ENCODE results near the gene RHCG. TPM values are rescaled to one million over a fixed set of nuclear protein-coding genes. Genes with fewer than 3 reads are reported as not detected.
A peak's percentile ranks its signal among the peaks of the same experiment; 100 is the strongest.

The RHCG gene
- total and polyA plus RNA-seq, 4 donors: 0.08 to 0.19 (median 0.15) TPM

DNA sequence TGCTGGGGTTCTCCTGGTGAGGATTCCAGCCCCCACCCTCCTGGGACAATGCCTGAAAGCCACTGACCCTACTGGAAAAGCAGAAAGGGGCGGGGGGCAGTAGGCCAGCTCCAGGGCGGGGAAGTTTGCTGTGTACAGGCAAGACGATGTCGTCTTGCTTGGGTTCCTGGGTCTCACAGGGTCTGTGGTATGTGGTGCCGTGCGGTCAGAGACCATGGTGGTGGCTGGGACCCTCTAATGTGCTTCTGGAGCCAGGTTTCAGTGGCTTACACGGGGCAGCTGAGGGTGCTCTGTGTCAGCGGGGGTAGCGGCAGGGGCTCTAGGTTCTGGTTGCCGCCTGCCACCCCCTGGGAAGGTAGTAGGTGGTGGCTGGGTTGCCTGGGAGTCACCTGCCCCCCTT lies 54.2 kb downstream of the RHCG start:
- TF ChIP-seq, protein P1, sequence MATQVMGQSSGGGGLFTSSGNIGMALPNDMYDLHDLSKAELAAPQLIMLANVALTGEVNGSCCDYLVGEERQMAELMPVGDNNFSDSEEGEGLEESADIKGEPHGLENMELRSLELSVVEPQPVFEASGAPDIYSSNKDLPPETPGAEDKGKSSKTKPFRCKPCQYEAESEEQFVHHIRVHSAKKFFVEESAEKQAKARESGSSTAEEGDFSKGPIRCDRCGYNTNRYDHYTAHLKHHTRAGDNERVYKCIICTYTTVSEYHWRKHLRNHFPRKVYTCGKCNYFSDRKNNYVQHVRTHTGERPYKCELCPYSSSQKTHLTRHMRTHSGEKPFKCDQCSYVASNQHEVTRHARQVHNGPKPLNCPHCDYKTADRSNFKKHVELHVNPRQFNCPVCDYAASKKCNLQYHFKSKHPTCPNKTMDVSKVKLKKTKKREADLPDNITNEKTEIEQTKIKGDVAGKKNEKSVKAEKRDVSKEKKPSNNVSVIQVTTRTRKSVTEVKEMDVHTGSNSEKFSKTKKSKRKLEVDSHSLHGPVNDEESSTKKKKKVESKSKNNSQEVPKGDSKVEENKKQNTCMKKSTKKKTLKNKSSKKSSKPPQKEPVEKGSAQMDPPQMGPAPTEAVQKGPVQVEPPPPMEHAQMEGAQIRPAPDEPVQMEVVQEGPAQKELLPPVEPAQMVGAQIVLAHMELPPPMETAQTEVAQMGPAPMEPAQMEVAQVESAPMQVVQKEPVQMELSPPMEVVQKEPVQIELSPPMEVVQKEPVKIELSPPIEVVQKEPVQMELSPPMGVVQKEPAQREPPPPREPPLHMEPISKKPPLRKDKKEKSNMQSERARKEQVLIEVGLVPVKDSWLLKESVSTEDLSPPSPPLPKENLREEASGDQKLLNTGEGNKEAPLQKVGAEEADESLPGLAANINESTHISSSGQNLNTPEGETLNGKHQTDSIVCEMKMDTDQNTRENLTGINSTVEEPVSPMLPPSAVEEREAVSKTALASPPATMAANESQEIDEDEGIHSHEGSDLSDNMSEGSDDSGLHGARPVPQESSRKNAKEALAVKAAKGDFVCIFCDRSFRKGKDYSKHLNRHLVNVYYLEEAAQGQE (IDR thresholded peaks at IDR 0.05): no peak
- TF ChIP-seq EGR1 (IDR thresholded peaks at IDR 0.05; ENCODE audit: low read depth in 2 of 2) (no peak), HNF4G (IDR thresholded peaks at IDR 0.05) (no peak), NR2F2 (IDR thresholded peaks at IDR 0.05) (no peak), RAD21 (IDR thresholded peaks at IDR 0.05) (no peak), RXRA (IDR thresholded peaks at IDR 0.05) (no peak)
- TF ChIP-seq, protein P2, sequence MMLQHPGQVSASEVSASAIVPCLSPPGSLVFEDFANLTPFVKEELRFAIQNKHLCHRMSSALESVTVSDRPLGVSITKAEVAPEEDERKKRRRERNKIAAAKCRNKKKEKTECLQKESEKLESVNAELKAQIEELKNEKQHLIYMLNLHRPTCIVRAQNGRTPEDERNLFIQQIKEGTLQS (IDR thresholded peaks at IDR 0.05): no peak
- TF ChIP-seq, protein P3, sequence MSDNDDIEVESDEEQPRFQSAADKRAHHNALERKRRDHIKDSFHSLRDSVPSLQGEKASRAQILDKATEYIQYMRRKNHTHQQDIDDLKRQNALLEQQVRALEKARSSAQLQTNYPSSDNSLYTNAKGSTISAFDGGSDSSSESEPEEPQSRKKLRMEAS (IDR thresholded peaks at IDR 0.05): no peak
- TF ChIP-seq, protein P4, sequence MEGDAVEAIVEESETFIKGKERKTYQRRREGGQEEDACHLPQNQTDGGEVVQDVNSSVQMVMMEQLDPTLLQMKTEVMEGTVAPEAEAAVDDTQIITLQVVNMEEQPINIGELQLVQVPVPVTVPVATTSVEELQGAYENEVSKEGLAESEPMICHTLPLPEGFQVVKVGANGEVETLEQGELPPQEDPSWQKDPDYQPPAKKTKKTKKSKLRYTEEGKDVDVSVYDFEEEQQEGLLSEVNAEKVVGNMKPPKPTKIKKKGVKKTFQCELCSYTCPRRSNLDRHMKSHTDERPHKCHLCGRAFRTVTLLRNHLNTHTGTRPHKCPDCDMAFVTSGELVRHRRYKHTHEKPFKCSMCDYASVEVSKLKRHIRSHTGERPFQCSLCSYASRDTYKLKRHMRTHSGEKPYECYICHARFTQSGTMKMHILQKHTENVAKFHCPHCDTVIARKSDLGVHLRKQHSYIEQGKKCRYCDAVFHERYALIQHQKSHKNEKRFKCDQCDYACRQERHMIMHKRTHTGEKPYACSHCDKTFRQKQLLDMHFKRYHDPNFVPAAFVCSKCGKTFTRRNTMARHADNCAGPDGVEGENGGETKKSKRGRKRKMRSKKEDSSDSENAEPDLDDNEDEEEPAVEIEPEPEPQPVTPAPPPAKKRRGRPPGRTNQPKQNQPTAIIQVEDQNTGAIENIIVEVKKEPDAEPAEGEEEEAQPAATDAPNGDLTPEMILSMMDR (IDR thresholded peaks at IDR 0.05; ENCODE audit: low read depth, low read length, missing input control): no peak
- Histone ChIP-seq H3K27ac (ENCODE audit: low read depth in 1 of 2, low read length in 2 of 2) (no peak overlapping the region), H3K4me1 (ENCODE audit: control insufficient read depth in 4 of 4, insufficient read depth in 4 of 4, low read length in 3 of 4) (peaks cover 0 to 5% (median 2%) of the 10 kb centered on the region in 4 donors), H3K9ac (ENCODE audit: low read depth in 1 of 2, low read length in 2 of 2) (no peak overlapping the region), H3K4me3 (ENCODE audit: low read depth in 1 of 3, low read length in 3 of 3) (no peak overlapping the region), H3K36me3 (ENCODE audit: control insufficient read depth in 4 of 4, insufficient read depth in 3 of 4, low read depth in 1 of 4, low read length in 3 of 4) (no peaks in the 10 kb centered on the region), H3K27me3 (ENCODE audit: control insufficient read depth in 4 of 4, insufficient read depth in 4 of 4, low read length in 3 of 4) (no peaks in the 10 kb centered on the region), H3K9me3 (ENCODE audit: control insufficient read depth in 4 of 4, low read length in 3 of 4) (no peaks in the 10 kb centered on the region)
- no peak for DNase-seq (ENCODE audit: low spot score)
- 91% methylated on average over 10 of the region's 10 CpGs for WGBS

DNA sequence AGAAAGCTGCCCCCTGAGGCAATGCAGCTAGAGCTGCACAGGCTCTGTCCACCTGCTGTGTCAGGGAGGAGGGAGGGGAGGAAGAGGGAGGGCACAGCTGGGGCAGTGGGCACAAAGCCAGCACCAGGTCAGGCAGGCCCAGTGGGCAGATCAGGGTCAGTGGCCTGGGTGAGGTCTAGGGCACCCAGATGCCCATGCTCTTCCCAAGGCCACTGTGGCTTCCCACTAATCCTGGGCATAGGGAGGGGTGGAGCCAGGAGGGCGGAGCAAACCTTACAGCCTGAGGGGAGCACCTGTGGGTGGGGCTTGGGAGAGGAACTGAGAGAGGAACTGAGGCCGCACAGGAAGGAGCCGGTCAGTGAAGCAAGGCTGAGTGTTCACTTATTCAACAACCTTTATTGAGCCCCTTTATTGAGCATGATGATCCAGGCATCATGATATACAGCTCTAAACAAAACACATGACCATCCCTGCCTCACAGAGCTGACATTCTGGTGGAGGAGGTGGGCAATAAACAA lies 55.0 kb downstream of the RHCG start:
- Histone ChIP-seq H3K27me3 (ENCODE audit: control insufficient read depth in 4 of 4, insufficient read depth in 4 of 4, low read length in 3 of 4) (no peaks in the 10 kb centered on the region), H3K36me3 (ENCODE audit: control insufficient read depth in 4 of 4, insufficient read depth in 3 of 4, low read depth in 1 of 4, low read length in 3 of 4) (no peaks in the 10 kb centered on the region), H3K9me3 (ENCODE audit: control insufficient read depth in 4 of 4, low read length in 3 of 4) (no peaks in the 10 kb centered on the region), H3K4me1 (ENCODE audit: control insufficient read depth in 4 of 4, insufficient read depth in 4 of 4, low read length in 3 of 4) (peaks cover 0 to 5% (median 2%) of the 10 kb centered on the region in 4 donors), H3K27ac (ENCODE audit: low read depth in 1 of 2, low read length in 2 of 2) (no peak overlapping the region), H3K9ac (ENCODE audit: low read depth in 1 of 2, low read length in 2 of 2) (no peak overlapping the region), H3K4me3 (ENCODE audit: low read depth in 1 of 3, low read length in 3 of 3) (no peak overlapping the region)
- DNase-seq (ENCODE audit: low spot score): no peak
- WGBS: 65% methylated on average over 3 of the region's 3 CpGs
- TF ChIP-seq, protein P4 (IDR thresholded peaks at IDR 0.05; ENCODE audit: low read depth, low read length, missing input control): no peak
- TF ChIP-seq NR2F2 (IDR thresholded peaks at IDR 0.05) (no peak), YY1 (IDR thresholded peaks at IDR 0.05) (no peak), EGR1 (IDR thresholded peaks at IDR 0.05; ENCODE audit: low read depth in 2 of 2) (no peak), TAF1 (conservative IDR thresholded peaks at IDR 0.05) (no peak), HNF4G (IDR thresholded peaks at IDR 0.05) (no peak), FOXA1 (IDR thresholded peaks at IDR 0.05) (no peak), SP1 (IDR thresholded peaks at IDR 0.05) (no peak), RXRA (IDR thresholded peaks at IDR 0.05) (peak in 1 of 2 donors; percentile 55), FOXA2 (IDR thresholded peaks at IDR 0.05) (no peak), RAD21 (IDR thresholded peaks at IDR 0.05) (peak in 1 of 2 donors; percentile 16), JUND (IDR thresholded peaks at IDR 0.05) (no peak)
- TF ChIP-seq, protein P2 (IDR thresholded peaks at IDR 0.05): no peak
- TF ChIP-seq, protein P1 (IDR thresholded peaks at IDR 0.05): no peak
- TF ChIP-seq, protein P3 (IDR thresholded peaks at IDR 0.05): no peak
- TF ChIP-seq, protein P5, sequence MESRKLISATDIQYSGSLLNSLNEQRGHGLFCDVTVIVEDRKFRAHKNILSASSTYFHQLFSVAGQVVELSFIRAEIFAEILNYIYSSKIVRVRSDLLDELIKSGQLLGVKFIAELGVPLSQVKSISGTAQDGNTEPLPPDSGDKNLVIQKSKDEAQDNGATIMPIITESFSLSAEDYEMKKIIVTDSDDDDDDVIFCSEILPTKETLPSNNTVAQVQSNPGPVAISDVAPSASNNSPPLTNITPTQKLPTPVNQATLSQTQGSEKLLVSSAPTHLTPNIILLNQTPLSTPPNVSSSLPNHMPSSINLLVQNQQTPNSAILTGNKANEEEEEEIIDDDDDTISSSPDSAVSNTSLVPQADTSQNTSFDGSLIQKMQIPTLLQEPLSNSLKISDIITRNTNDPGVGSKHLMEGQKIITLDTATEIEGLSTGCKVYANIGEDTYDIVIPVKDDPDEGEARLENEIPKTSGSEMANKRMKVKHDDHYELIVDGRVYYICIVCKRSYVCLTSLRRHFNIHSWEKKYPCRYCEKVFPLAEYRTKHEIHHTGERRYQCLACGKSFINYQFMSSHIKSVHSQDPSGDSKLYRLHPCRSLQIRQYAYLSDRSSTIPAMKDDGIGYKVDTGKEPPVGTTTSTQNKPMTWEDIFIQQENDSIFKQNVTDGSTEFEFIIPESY (IDR thresholded peaks at IDR 0.05): no peak
